GM19452 (cell line): ENCODE measurements around the gene PSMC6.
"Not testable (repeated sequence)": the region's sequence is repeated elsewhere in the genome, so short reads cannot be mapped to it uniquely, and the experiment has no call there.

Experiments used
- ATAC-seq: cut with Tn5 transposase; IDR thresholded peaks from one replicate; pipeline ENCODE4 v1.9.1; 2021; ENCODE audit not compliant: unreplicated experiment

The PSMC6 gene

GRCh38 chr14:52716155-52716554 lies 9.2 kb downstream of the PSMC6 start:
- no peak for ATAC-seq

- no peak for ATAC-seq
Measured at GRCh38 chr14:52723514-52724359, 16.7 kb downstream of the PSMC6 start.

GRCh38 chr14:52724360-52724644 lies 17.3 kb downstream of the PSMC6 start:
- ATAC-seq, result no peak

GRCh38 chr14:52727509-52727908 lies 20.5 kb downstream of the PSMC6 start:
- ATAC-seq, result not testable (repeated sequence)

GRCh38 chr14:52729035-52729434 lies 22.0 kb downstream of the PSMC6 start:
- not testable (repeated sequence) for ATAC-seq

GRCh38 chr14:52729585-52729924 lies 22.6 kb downstream of the PSMC6 start:
- ATAC-seq, result no peak

- peak; percentile 91 for ATAC-seq
Measured at GRCh38 chr14:52729925-52730708, 23.1 kb downstream of the PSMC6 start, which contains the start of gene STYX. Gene STYX, plus strand, starts transcription at chr14:52730166. Its CDS starts 309 bp downstream, at chr14:52730475.

- ATAC-seq, result no peak
Measured at GRCh38 chr14:52730709-52731111, 23.7 kb downstream of the PSMC6 start.

- ATAC-seq, result no peak
Measured at GRCh38 chr14:52733824-52734223, 26.8 kb downstream of the PSMC6 start.

- ATAC-seq, result no peak
Measured at GRCh38 chr14:52735921-52736489, 29.0 kb downstream of the PSMC6 start.

- ATAC-seq, result no peak
Measured at GRCh38 chr14:52738409-52738808, 31.4 kb downstream of the PSMC6 start.

GRCh38 chr14:52740751-52741150 lies 33.8 kb downstream of the PSMC6 start:
- no peak for ATAC-seq

GRCh38 chr14:52741865-52742264 lies 34.9 kb downstream of the PSMC6 start:
- peak; percentile 16 for ATAC-seq

GRCh38 chr14:52748647-52749292 lies 41.8 kb downstream of the PSMC6 start:
- no peak for ATAC-seq

- ATAC-seq, result no peak
Measured at GRCh38 chr14:52755607-52756316, 48.8 kb downstream of the PSMC6 start.

GRCh38 chr14:52759145-52759544 lies 52.1 kb downstream of the PSMC6 start:
- ATAC-seq, result no peak

GRCh38 chr14:52762923-52763322 lies 55.9 kb downstream of the PSMC6 start:
- not testable (repeated sequence) for ATAC-seq

- ATAC-seq, result no peak
Measured at GRCh38 chr14:52767058-52767833, 60.2 kb downstream of the PSMC6 start.

GRCh38 chr14:52769887-52770286 lies 62.9 kb downstream of the PSMC6 start:
- ATAC-seq, result no peak

GRCh38 chr14:52776816-52777215 lies 69.8 kb downstream of the PSMC6 start:
- ATAC-seq, result no peak
